K562 (cell line): ENCODE measurements around the gene PPT2. TPM values are rescaled to one million over a fixed set of nuclear protein-coding genes. Genes with fewer than 3 reads are reported as not detected.

Experiments
- BACH1 ChIP-seq: fragments of 200-800 bp; sonication (Bioruptor generic); IDR thresholded peaks from 2 replicates; pipeline ENCODE4 v1.6.1; 2016; ENCODE audit warnings: missing genetic modification characterization, missing compliant biosample characterization
- CTBP1 ChIP-seq: fragments of 450-650 bp; IDR thresholded peaks from 2 replicates; pipeline ENCODE4 v1.6.1; 2016; ENCODE audit warnings: borderline replicate concordance
- EHMT2 ChIP-seq: fragments of 450-650 bp; IDR thresholded peaks from 2 replicates; pipeline ENCODE4 v1.6.1; 2018; ENCODE audit warnings: antibody characterized with exemption
- FIP1L1 ChIP-seq: fragments of 200-400 bp; formaldehyde crosslinking; IDR thresholded peaks from 2 replicates; pipeline ENCODE4 v1.6.1; 2018; ENCODE audit warnings: mild to moderate bottlenecking, low read depth, low read length; ENCODE audit not compliant: poor library complexity, severe bottlenecking
- FOXK2 ChIP-seq, 2 experiments: fragments of 450-650 bp; IDR thresholded peaks in 1 of 2; conservative IDR thresholded peaks in 1 of 2; 2 replicates each; pipeline ENCODE4 v1.6.1; 2016; ENCODE audit warnings: low read depth in 2 of 2, mild to moderate bottlenecking in 1 of 2
- HDAC8 ChIP-seq: fragments of 450-650 bp; IDR thresholded peaks from 2 replicates; pipeline ENCODE4 v1.6.1; 2016; ENCODE audit warnings: mild to moderate bottlenecking, missing genetic modification characterization, moderate library complexity, missing compliant biosample characterization
- MITF ChIP-seq: IDR thresholded peaks from 2 replicates; pipeline ENCODE4 v1.6.1; 2014; ENCODE audit warnings: antibody characterized with exemption
- PREB ChIP-seq: sonication (generic); formaldehyde crosslinking; IDR thresholded peaks from 2 replicates; pipeline ENCODE4 v1.8.1; 2023; ENCODE audit warnings: mild to moderate bottlenecking, missing genetic modification reagents
- RFX1 ChIP-seq: fragments of 450-650 bp; IDR thresholded peaks from 2 replicates; pipeline ENCODE4 v1.6.1; 2016; ENCODE audit warnings: mild to moderate bottlenecking, moderate library complexity
- SIN3A ChIP-seq, 2 experiments: fragments of 150-350 bp in 1 of 2; IDR thresholded peaks; 2 replicates each; pipeline ENCODE4 v1.6.1; 2011 to 2016; ENCODE audit warnings: borderline replicate concordance in 2 of 2, low read depth in 2 of 2, low read length in 2 of 2, mild to moderate bottlenecking in 2 of 2, moderate library complexity in 2 of 2; ENCODE audit not compliant: control insufficient read depth in 1 of 2
- SNIP1 ChIP-seq: fragments of 450-650 bp; IDR thresholded peaks from 2 replicates; pipeline ENCODE4 v1.7.1; 2017; ENCODE audit warnings: low read depth, mild to moderate bottlenecking
- TAF15 ChIP-seq: fragments of 200-400 bp; formaldehyde crosslinking; IDR thresholded peaks from 2 replicates; pipeline ENCODE4 v1.6.1; 2017; ENCODE audit warnings: mild to moderate bottlenecking, low read depth, low read length, moderate library complexity
- TAF7 ChIP-seq: fragments of 450-650 bp; IDR thresholded peaks from 2 replicates; pipeline ENCODE4 v1.6.1; 2016; ENCODE audit warnings: missing genetic modification characterization, missing compliant biosample characterization
- XRCC4 ChIP-seq: IDR thresholded peaks from one replicate; pipeline ENCODE4 v1.6.1; 2011; ENCODE audit not compliant: insufficient read depth, insufficient read length; ENCODE audit errors: extremely low read depth
- polyA plus RNA-seq, 8 experiments: library from polyadenylated mRNA; depleted of rRNA in 4 of 8; stranded (reverse) in 5 of 8; unstranded in 3 of 8; fragments of >200 nt; fragmentation: Nextera tagmentation in 2 of 8; fragmentation: Illumina TruSeq in 1 of 8; extraction: Ambion mirVana in 2 of 8; extraction: Trizol in 1 of 8; gene quantifications; 2 replicates each; pipeline versions ENCODE4 v1.2.1 to v1.2.3, GENCODE V29; 2011 to 2014; ENCODE audit warnings: inconsistent platforms in 1 of 8, missing spikeins in 1 of 8
- total RNA-seq, 7 experiments: library from RNA; depleted of rRNA in 6 of 7; stranded (reverse); fragments of >200 nt in 6 of 7; fragmentation: Illumina TruSeq in 2 of 7; extraction: Trizol in 2 of 7; gene quantifications; 2 replicates each; pipeline versions ENCODE4 v1.2.1 to v1.2.3, GENCODE V29; 2011 to 2021; ENCODE audit warnings: low replicate concordance in 1 of 7
- TF ChIP-seq, protein P1 (sequence below): fragments of 250-450 bp; sonication (Bioruptor Pico); IDR thresholded peaks from 2 replicates; pipeline ENCODE4 v1.4.0; 2020; ENCODE audit warnings: mild to moderate bottlenecking
- TF ChIP-seq, protein P2 (sequence below): sonication (generic); formaldehyde crosslinking; IDR thresholded peaks from 2 replicates; pipeline ENCODE4 v1.9.0; 2022; ENCODE audit warnings: mild to moderate bottlenecking, missing genetic modification reagents
- TF ChIP-seq, protein P3 (sequence below), 3 experiments: fragments of 200-800 bp in 1 of 3; sonication (Bioruptor generic) in 1 of 3; sonication (generic) in 1 of 3; formaldehyde crosslinking in 1 of 3; IDR thresholded peaks; 2 replicates each; pipeline versions ENCODE4 v1.6.1 to v1.8.0; 2016 to 2022; ENCODE audit warnings: mild to moderate bottlenecking in 2 of 3, missing compliant biosample characterization in 2 of 3, missing genetic modification characterization in 2 of 3, missing genetic modification reagents in 1 of 3
- TF ChIP-seq, protein P4 (sequence below): fragments of 450-650 bp; IDR thresholded peaks from 2 replicates; pipeline ENCODE4 v1.6.1; 2016; ENCODE audit warnings: mild to moderate bottlenecking

Gene PPT2
- total and polyA plus RNA-seq, 9 of the 15 experiments (the other 6 are each of a cell fraction or from before 2014, with no cell fraction given): 27.4 to 98.8 (median 69.9) TPM

DNA sequence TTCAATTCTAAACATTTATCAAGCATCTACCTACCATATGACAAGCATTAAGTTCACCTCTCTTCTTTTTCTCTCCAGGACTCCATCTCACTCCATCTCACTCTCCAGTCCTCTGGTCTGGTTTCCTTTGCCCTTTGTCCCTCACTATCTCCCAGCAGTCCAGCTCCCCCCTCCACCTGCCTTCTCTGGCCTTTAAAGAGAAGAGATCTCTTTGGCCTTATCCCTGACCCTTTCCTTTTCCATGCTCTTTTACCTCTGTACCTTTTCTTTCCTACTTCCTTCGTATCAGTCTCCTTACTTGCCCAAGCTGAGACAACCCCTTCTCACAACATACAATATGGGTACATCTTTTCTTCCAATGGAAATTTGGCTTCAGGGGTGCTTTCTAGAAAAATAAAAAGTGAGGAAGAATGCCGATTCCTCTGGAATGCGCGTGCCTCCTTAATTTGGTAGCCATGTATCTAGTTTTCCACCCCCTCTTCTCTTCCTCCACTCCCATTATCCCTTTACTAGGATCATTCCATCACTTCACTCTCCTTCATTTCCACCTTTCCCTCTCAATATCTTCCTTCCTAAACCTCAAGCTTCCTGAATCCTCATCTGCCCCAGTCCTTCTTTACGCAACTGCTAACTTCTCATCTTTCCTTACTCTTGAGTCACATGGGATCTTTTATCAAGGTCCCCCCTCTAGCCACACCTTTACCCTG, 22.7 kb downstream of the PPT2 start (continued):
- no peak for TF ChIP-seq PREB (CRISPR knock-in tag)
- no peak for TF ChIP-seq XRCC4
- TF ChIP-seq SNIP1: no peak
- no peak for TF ChIP-seq CTBP1
- no peak for TF ChIP-seq TAF15
- TF ChIP-seq MITF: no peak
- no peak for TF ChIP-seq RFX1
- no peak for TF ChIP-seq BACH1 (tag)
- TF ChIP-seq, protein P1, sequence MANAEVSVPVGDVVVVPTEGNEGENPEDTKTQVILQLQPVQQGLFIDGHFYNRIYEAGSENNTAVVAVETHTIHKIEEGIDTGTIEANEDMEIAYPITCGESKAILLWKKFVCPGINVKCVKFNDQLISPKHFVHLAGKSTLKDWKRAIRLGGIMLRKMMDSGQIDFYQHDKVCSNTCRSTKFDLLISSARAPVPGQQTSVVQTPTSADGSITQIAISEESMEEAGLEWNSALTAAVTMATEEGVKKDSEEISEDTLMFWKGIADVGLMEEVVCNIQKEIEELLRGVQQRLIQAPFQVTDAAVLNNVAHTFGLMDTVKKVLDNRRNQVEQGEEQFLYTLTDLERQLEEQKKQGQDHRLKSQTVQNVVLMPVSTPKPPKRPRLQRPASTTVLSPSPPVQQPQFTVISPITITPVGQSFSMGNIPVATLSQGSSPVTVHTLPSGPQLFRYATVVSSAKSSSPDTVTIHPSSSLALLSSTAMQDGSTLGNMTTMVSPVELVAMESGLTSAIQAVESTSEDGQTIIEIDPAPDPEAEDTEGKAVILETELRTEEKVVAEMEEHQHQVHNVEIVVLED (CRISPR knock-in tag): 0 out of 2 replicates have a peak, but pooled peaks have one; percentile 28
- no peak for TF ChIP-seq FIP1L1
- TF ChIP-seq, protein P2, sequence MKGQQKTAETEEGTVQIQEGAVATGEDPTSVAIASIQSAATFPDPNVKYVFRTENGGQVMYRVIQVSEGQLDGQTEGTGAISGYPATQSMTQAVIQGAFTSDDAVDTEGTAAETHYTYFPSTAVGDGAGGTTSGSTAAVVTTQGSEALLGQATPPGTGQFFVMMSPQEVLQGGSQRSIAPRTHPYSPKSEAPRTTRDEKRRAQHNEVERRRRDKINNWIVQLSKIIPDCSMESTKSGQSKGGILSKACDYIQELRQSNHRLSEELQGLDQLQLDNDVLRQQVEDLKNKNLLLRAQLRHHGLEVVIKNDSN: 0 out of 2 replicates have a peak, but pooled peaks have one; percentile 52
- TF ChIP-seq FOXK2 (conservative IDR thresholded peaks at IDR 0.05 in 1 of 2, IDR thresholded peaks at IDR 0.05 in 1 of 2; ENCODE audit: low read depth in 2 of 2): peak in 1 of 2 experiments; percentile 46; a peak in 3 of 4 replicates
- no peak for TF ChIP-seq HDAC8 (tag)
- TF ChIP-seq TAF7 (tag): no peak
- TF ChIP-seq, protein P3, sequence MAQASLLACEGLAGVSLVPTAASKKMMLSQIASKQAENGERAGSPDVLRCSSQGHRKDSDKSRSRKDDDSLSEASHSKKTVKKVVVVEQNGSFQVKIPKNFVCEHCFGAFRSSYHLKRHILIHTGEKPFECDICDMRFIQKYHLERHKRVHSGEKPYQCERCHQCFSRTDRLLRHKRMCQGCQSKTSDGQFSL (CRISPR knock-in tag; IDR thresholded peaks at IDR 0.05): no peak
- TF ChIP-seq, protein P3 (tag; IDR thresholded peaks at IDR 0.05): no peak
- no peak for TF ChIP-seq SIN3A (IDR thresholded peaks at IDR 0.05; ENCODE audit: borderline replicate concordance in 2 of 2, control insufficient read depth in 1 of 2, low read depth in 2 of 2, low read length in 2 of 2)
- TF ChIP-seq EHMT2: peak; percentile 56; the same call in 1 of the 2 replicates
- TF ChIP-seq, protein P4, sequence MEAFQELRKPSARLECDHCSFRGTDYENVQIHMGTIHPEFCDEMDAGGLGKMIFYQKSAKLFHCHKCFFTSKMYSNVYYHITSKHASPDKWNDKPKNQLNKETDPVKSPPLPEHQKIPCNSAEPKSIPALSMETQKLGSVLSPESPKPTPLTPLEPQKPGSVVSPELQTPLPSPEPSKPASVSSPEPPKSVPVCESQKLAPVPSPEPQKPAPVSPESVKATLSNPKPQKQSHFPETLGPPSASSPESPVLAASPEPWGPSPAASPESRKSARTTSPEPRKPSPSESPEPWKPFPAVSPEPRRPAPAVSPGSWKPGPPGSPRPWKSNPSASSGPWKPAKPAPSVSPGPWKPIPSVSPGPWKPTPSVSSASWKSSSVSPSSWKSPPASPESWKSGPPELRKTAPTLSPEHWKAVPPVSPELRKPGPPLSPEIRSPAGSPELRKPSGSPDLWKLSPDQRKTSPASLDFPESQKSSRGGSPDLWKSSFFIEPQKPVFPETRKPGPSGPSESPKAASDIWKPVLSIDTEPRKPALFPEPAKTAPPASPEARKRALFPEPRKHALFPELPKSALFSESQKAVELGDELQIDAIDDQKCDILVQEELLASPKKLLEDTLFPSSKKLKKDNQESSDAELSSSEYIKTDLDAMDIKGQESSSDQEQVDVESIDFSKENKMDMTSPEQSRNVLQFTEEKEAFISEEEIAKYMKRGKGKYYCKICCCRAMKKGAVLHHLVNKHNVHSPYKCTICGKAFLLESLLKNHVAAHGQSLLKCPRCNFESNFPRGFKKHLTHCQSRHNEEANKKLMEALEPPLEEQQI: no peak
